ENCODE results near the gene GLCCI1. TPM values are rescaled to one million over a fixed set of nuclear protein-coding genes. Genes with fewer than 3 reads are reported as not detected.

Gene GLCCI1
- total RNA-seq, 2 donors from 2014 or later = 5.8 to 15.6 TPM

DNA sequence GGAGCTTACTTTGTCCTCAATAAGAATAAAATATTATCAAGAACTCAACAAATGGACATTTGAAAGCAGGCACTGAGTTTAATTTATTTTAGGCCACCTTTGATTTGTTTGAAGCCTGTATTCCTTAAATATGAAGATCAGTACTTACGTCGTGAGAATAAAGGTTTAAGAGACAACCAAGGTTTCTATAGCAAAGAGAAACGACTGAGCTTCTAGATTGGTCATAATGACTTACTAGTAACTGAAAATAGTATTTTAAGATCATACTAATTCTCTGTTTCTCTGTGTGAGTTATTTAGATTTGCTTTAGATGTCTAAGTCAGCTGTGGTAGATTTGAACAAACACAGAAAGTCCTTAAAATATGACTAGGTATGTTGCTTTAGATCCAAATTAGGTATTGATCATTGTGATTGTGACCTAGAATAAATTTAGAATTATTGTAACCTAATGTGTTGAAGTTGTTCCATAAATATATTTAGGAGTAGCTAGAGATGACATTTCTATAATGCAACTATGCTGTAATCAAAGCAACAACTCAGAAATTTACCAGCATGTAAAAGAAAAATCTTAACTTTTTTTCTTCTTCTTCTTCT is 2.4 kb upstream of the GLCCI1 start:
- no peaks in the 10 kb centered on the region for H3K9me3 ChIP-seq
- no peak overlapping the region for H3K4me3 ChIP-seq
- TF ChIP-seq, protein P1, sequence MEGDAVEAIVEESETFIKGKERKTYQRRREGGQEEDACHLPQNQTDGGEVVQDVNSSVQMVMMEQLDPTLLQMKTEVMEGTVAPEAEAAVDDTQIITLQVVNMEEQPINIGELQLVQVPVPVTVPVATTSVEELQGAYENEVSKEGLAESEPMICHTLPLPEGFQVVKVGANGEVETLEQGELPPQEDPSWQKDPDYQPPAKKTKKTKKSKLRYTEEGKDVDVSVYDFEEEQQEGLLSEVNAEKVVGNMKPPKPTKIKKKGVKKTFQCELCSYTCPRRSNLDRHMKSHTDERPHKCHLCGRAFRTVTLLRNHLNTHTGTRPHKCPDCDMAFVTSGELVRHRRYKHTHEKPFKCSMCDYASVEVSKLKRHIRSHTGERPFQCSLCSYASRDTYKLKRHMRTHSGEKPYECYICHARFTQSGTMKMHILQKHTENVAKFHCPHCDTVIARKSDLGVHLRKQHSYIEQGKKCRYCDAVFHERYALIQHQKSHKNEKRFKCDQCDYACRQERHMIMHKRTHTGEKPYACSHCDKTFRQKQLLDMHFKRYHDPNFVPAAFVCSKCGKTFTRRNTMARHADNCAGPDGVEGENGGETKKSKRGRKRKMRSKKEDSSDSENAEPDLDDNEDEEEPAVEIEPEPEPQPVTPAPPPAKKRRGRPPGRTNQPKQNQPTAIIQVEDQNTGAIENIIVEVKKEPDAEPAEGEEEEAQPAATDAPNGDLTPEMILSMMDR (IDR thresholded peaks at IDR 0.05) = no peak
- H3K36me3 ChIP-seq = no peaks in the 10 kb centered on the region
- DNase-seq (ENCODE audit: low spot score) (no peak), ATAC-seq (ENCODE audit: insufficient number of reproducible peaks, low FRiP score, low read depth) (no peak)
- H3K4me1 ChIP-seq (ENCODE audit: control insufficient read depth in 1 of 2, low read depth in 2 of 2) = peaks cover 0 to 7% of the 10 kb centered on the region in 2 donors
- no peaks in the 10 kb centered on the region for H3K27me3 ChIP-seq (replicated peaks; ENCODE audit: insufficient read depth)
- H3K27ac ChIP-seq = no peak overlapping the region

DNA sequence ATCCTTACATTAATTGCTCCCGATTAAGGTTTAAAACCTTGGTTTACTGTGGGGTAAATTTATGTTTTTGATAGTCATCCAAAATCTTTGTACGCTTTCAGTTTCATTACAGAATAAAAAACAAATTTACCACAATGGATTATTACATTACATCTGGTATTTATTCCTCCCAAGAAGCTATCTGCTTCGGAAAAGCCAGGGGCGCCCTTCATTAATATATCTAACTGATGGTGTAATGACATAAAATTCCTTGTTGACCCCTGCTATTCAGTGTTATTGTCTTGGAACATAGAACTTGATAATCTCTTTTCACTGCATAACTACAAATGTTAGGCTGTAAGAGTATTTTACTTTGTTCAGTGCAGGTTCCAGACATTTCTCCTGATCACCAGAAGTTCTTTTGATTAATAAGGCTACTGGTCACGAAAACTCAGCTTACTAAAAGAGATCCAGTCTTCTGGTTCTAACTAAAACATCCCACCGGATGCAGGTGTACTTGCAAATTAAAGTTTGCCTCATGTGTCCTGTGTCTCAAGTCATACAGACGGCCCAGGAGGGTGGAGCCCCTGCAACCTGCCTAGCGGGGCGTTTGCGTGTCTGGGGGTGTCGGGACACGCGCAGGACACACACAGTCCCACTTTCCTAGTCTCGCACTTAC is 581 bp upstream of the GLCCI1 start:
- DNase-seq (ENCODE audit: low spot score) = no peak
- no peaks in the 10 kb centered on the region for H3K9me3 ChIP-seq
- TF ChIP-seq, protein P1 (IDR thresholded peaks at IDR 0.05) = no peak
- H3K36me3 ChIP-seq = no peaks in the 10 kb centered on the region
- peak overlapping the region; percentile 85 for H3K4me3 ChIP-seq
- H3K4me1 ChIP-seq (ENCODE audit: control insufficient read depth in 1 of 2, low read depth in 2 of 2) = peaks cover 10 to 12% of the 10 kb centered on the region in 2 donors
- no peaks in the 10 kb centered on the region for H3K27me3 ChIP-seq (replicated peaks; ENCODE audit: insufficient read depth)
- peak overlapping the region; percentile 16 to 89 for H3K27ac ChIP-seq
- ATAC-seq (ENCODE audit: insufficient number of reproducible peaks, low FRiP score, low read depth) = no peak

DNA sequence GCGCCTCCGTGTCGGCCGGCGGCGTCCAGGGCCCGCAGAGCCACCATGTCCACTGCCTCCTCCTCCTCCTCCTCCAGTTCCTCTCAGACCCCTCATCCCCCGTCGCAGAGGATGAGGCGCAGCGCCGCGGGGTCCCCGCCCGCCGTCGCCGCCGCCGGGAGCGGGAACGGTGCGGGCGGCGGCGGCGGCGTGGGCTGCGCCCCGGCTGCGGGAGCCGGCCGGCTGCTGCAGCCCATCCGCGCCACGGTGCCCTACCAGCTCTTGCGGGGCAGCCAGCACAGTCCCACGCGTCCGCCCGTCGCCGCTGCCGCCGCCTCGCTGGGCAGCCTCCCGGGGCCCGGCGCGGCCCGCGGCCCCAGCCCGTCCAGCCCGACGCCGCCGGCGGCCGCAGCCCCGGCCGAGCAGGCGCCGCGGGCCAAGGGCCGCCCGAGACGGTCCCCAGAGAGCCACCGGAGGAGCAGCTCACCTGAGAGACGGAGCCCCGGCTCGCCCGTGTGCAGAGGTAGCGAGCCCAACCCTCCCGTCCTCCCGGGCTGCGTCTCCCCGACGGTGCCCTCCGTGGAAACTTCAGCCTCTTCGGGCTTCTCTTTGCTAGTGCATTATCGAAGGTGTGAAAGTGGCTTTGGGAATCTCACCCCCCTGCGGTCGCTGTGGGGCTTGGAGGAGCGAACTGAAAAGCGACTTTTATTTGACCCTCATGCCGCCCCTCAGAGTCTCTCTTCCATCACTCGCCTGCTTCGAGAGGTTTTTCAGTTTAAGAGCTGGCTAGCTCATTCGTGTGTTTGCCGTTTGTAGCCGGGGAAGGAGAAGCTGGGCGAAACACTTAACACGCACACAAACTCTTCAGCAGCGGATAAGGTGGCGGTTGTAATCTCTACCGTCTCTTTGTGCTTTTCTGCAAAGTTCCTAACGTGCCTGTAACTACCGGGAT is 975 bp downstream of the GLCCI1 start:
- Histone ChIP-seq H3K4me3 (peak overlapping the region; percentile 85), H3K9me3 (no peaks in the 10 kb centered on the region), H3K4me1 (ENCODE audit: control insufficient read depth in 1 of 2, low read depth in 2 of 2) (peaks cover 10 to 12% of the 10 kb centered on the region in 2 donors), H3K27ac (peak overlapping the region; percentile 89), H3K27me3 (replicated peaks; ENCODE audit: insufficient read depth) (no peaks in the 10 kb centered on the region), H3K36me3 (no peaks in the 10 kb centered on the region)
- DNase-seq (ENCODE audit: low spot score) (no peak), ATAC-seq (ENCODE audit: insufficient number of reproducible peaks, low FRiP score, low read depth) (no peak)
- TF ChIP-seq, protein P1 (IDR thresholded peaks at IDR 0.05) = peak; percentile 12

DNA sequence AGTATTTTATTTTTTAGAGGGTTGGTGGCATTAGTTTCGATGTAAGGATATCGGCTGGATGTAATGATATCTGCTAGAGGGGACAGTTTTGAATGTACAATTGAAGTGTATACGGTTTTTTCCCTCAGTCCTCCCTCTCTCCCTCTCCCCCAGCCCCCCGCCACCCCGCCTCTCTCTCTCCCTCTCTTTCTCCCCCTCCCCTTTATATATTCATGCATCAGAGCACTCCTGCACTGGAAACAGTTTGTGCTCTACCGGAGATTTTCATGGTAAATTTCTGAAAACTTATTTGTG is 1.6 kb downstream of the GLCCI1 start:
- peak overlapping the region; percentile 78 for H3K4me3 ChIP-seq
- TF ChIP-seq, protein P1 (IDR thresholded peaks at IDR 0.05) = no peak
- H3K9me3 ChIP-seq = no peaks in the 10 kb centered on the region
- DNase-seq (ENCODE audit: low spot score) (no peak), ATAC-seq (ENCODE audit: insufficient number of reproducible peaks, low FRiP score, low read depth) (no peak)
- no peaks in the 10 kb centered on the region for H3K27me3 ChIP-seq (replicated peaks; ENCODE audit: insufficient read depth)
- no peaks in the 10 kb centered on the region for H3K36me3 ChIP-seq
- H3K4me1 ChIP-seq (ENCODE audit: control insufficient read depth in 1 of 2, low read depth in 2 of 2) = peaks cover 10 to 12% of the 10 kb centered on the region in 2 donors
- H3K27ac ChIP-seq = peak overlapping the region; percentile 52 to 55
